Measurements from ENCODE around the gene CETP.

DNA sequence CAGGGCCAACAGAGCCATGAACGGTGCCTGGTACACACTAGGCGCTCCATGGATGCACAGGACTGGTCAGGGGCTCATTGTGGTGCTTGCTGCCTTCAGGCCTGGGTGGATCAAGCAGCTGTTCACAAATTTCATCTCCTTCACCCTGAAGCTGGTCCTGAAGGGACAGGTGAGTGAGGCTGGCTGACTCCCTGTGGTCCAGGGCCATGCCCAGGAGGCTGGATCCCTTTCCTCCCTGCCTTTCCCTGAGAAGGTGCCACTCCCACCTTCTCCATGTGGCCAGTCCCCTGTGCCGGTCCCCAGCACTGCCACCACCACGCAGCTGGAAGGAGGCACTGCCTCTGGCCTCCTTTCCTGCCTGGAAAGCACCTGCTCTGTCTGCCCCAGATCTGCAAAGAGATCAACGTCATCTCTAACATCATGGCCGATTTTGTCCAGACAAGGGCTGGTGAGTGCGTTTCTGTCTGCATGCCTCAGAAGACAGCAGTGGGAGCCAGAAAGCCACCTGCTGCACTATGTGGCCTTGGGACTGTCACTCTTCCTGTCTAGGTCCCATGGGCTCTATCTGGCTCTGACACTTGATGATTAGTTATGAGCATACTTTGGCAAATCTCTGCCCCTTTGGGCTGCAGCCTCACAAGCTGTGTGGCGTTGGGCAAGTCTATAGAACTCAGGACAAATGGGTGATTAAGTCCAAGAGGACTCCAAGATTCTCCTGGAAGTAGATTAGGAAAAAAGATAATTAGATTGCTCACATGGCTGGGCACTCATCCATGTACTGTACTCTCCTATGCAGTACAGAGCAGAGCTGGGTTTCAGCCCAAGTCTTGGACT lies 9.4 kb downstream of the CETP start:
- TF ChIP-seq CTCF (conservative IDR thresholded peaks at IDR 0.05 in 1 of 2, IDR thresholded peaks at IDR 0.05 in 1 of 2; ENCODE audit: extremely low read depth in 1 of 2, insufficient read depth in 1 of 2, low read depth in 1 of 2, low read length in 2 of 2): no peak
- no peak for TF ChIP-seq EZH2 (IDR thresholded peaks at IDR 0.05; ENCODE audit: borderline replicate concordance, low read length)

Data from mammary epithelial cell (primary cell).